Heart left ventricle (tissue), 16 donors: ENCODE measurements around the gene CSNK1A1. TPM values are rescaled to one million over a fixed set of nuclear protein-coding genes. Genes with fewer than 3 reads are reported as not detected.

ENCODE experiments used
- ATAC-seq, 4 donors: fragments of 200-7000 bp; cut with Tn5 transposase; one replicate each; pipeline ENCODE4 v1.9.1; 2020 to 2022; ENCODE audit warnings: moderate library complexity in 4 of 4, mild to moderate bottlenecking in 3 of 4, moderate number of reproducible peaks in 1 of 4
- DNase-seq, 5 donors: peaks; one replicate each; pipeline ENCODE4 v3.0.0-alpha.2; 2020
- H3K27ac ChIP-seq, 12 donors: fragments of 200-600 bp; sonication (generic) in 4 of 12; one replicate each; pipeline versions ENCODE4 v1.5.0 to v1.8.0; 2016 to 2022; ENCODE audit warnings: mild to moderate bottlenecking in 2 of 12
- H3K27me3 ChIP-seq, 9 donors: fragments of 200-600 bp; sonication (generic) in 2 of 9; one replicate each; pipeline versions ENCODE4 v1.5.1 to v1.8.0; 2016 to 2022; ENCODE audit warnings: mild to moderate bottlenecking in 3 of 9
- H3K36me3 ChIP-seq, 9 donors: fragments of 200-600 bp; sonication (generic) in 2 of 9; one replicate each; pipeline versions ENCODE4 v1.5.0 to v1.8.0; 2018 to 2022; ENCODE audit warnings: mild to moderate bottlenecking in 2 of 9
- H3K4me1 ChIP-seq, 12 donors: fragments of 200-600 bp; sonication (generic) in 4 of 12; one replicate each; pipeline versions ENCODE4 v1.5.0 to v1.8.0; 2016 to 2022; ENCODE audit warnings: mild to moderate bottlenecking in 3 of 12
- H3K4me3 ChIP-seq, 12 donors: fragments of 200-600 bp; sonication (generic) in 4 of 12; one replicate each; pipeline versions ENCODE4 v1.5.0 to v1.8.0; 2017 to 2022; ENCODE audit warnings: mild to moderate bottlenecking in 9 of 12, moderate library complexity in 4 of 12
- H3K9me3 ChIP-seq, 12 donors: fragments of 200-600 bp; sonication (generic) in 4 of 12; one replicate each; pipeline versions ENCODE4 v1.5.0 to v1.8.0; 2016 to 2022; ENCODE audit warnings: mild to moderate bottlenecking in 1 of 12
- CTCF ChIP-seq, 12 donors: fragments of 200-600 bp; sonication (generic) in 4 of 12; IDR thresholded peaks; one replicate each; pipeline versions ENCODE4 v1.5.0 to v1.8.0; 2018 to 2022; ENCODE audit warnings: antibody characterized with exemption in 12 of 12, mild to moderate bottlenecking in 5 of 12
- POLR2A ChIP-seq, 2 donors: fragments of 450-650 bp; IDR thresholded peaks; one replicate each; pipeline ENCODE4 v1.6.1; 2017; ENCODE audit warnings: antibody characterized with exemption in 2 of 2, mild to moderate bottlenecking in 2 of 2, moderate library complexity in 2 of 2
- WGBS, 4 donors: extraction: QIAGEN DNeasy Blood & Tissue Kit in 2 of 4; methylation state at CpG; one replicate each; pipeline versions ENCODE4 v1.1.5 to v1.1.7; 2013 to 2018; 5-methylcytosine and 5-hydroxymethylcytosine counted together
- intact Hi-C, 10 donors: fragments of 100-400 bp; cut with DNase I; formaldehyde crosslinking; loops; one replicate each; pipeline versions ENCODE4 v1.11.1 to v1.14.2; 2022
- polyA plus RNA-seq, 2 donors: library from polyadenylated mRNA; stranded (reverse); fragments of 200-250 nt; gene quantifications; one replicate each; pipeline ENCODE4 v1.2.3, GENCODE V29; 2013
- total RNA-seq, 9 donors: library from RNA; depleted of rRNA in 2 of 9; stranded (reverse); fragments of >200 nt in 2 of 9; fragmentation: NEBNext Ultra II Directional in 3 of 9; extraction: Animal tissue kit (Norgen Biotek cat#: 25700) in 3 of 9; gene quantifications; one replicate each; pipeline versions ENCODE4 v1.1.0 to v1.2.4, GENCODE V29; 2016 to 2023
- donor health status: ischemic (EF 13 %, LVEDD 7.1; RV severe dilation, severe dysfunction).
- donor health status: healthy with polysubstance abuse.
- donor health status: DM: no; HTN: yes; CAD: no.
- donor health status: DM: no; HTN: no; CAD: no.
- donor health status: ischemic (EF 25% LVEDD 6.9; RV normal size, moderate dysfunction).
- donor health status: ischemic (EF 25% LVEDD 5.7; RV mildly dilated, moderate dysfunction).
- donor health status: healthy.
- donor health status: DM: yes; HTN: yes; CAD: no.
- donor health status: ischemic (EF 35%, LVEDD 5.7; RV mildly dilated, moderate dysfunction).
- donor health status: nonischemic (EF 11% LVEDD 7.7; RV severe dilation, severe dysfunction).
- donor health status: DM: yes; HTN: yes; CAD: no.
- donor health status: PGD.
- donor health status: ischemic (EF 29% LVEDD 5.4; RV normal size, mild dysfunction).
- donor health status: nonischemic (EF 23%, LVEDD 6.1; RV moderate dilation, normal function).

CSNK1A1 gene
- total and polyA plus RNA-seq, 11 donors, result 42.5 to 242 (median 209) TPM

DNA sequence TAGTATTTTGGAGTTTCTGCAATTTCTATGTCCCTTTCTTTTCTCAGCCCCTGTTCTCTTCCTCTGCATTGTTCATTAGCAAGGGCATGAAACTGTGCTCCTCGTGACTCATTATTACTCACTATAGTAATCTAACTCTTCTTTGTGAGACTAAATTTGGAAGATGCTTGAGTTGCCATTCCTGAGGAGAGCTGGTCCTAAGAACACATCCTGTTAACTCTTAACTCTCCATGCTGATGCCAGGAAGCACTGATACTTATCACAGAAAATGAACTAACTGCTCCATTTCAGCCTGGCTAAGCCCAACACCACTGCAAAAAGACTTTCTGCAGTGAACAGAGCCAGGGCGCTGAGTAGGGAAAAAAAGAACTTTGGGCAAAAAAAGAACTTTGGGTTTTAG lies 10.6 kb upstream of the CSNK1A1 start:
- H3K4me3 ChIP-seq, result peak overlapping the region in 7 of 12 donors; percentile 1 to 25 (median 16)
- H3K9me3 ChIP-seq, result no peaks in the 10 kb centered on the region
- peak in 1 of 5 donors; percentile 40 for DNase-seq
- peaks cover 0 to 47% (median 32%) of the 10 kb centered on the region in 12 donors for H3K4me1 ChIP-seq
- peak; percentile 87 to 94 (median 94) for ATAC-seq
- intact Hi-C loops, result loop anchor here in 9 of 10 donors (2.0 to 10.0 kb wide), 10 partner anchors 113 to 827 kb away; partner anchors contain the start of gene AFAP1L1 (in 2 of the 9)
- no peaks in the 10 kb centered on the region for H3K27me3 ChIP-seq
- no peaks in the 10 kb centered on the region for H3K36me3 ChIP-seq
- H3K27ac ChIP-seq, result peak overlapping the region; percentile 57 to 90 (median 84)
- TF ChIP-seq CTCF (IDR thresholded peaks at IDR 0.05), result no peak
- TF ChIP-seq POLR2A (IDR thresholded peaks at IDR 0.05), result no peak
- 34 to 38% (median 36%) methylated on average over 2 of the region's 2 CpGs for WGBS, 4 donors

GRCh38 chr5:149559706-149560105 lies 8.5 kb upstream of the CSNK1A1 start:
- H3K9me3 ChIP-seq, result no peaks in the 10 kb centered on the region
- H3K4me3 ChIP-seq, result no peak overlapping the region
- no peaks in the 10 kb centered on the region for H3K27me3 ChIP-seq
- WGBS, 4 donors, result 79 to 91% (median 84%) methylated on average over 2 of the region's 2 CpGs
- H3K36me3 ChIP-seq, result no peaks in the 10 kb centered on the region
- H3K4me1 ChIP-seq, result peaks cover 0 to 47% (median 31%) of the 10 kb centered on the region in 12 donors
- DNase-seq, result no peak
- ATAC-seq, result no peak
- no peak for TF ChIP-seq POLR2A (IDR thresholded peaks at IDR 0.05)
- no peak for TF ChIP-seq CTCF (IDR thresholded peaks at IDR 0.05)
- no peak overlapping the region for H3K27ac ChIP-seq
- intact Hi-C loops, result loop anchor here in 9 of 10 donors (2.0 to 10.0 kb wide), 8 partner anchors 111 to 825 kb away; partner anchors contain the start of gene AFAP1L1 (in 2 of the 9)

DNA sequence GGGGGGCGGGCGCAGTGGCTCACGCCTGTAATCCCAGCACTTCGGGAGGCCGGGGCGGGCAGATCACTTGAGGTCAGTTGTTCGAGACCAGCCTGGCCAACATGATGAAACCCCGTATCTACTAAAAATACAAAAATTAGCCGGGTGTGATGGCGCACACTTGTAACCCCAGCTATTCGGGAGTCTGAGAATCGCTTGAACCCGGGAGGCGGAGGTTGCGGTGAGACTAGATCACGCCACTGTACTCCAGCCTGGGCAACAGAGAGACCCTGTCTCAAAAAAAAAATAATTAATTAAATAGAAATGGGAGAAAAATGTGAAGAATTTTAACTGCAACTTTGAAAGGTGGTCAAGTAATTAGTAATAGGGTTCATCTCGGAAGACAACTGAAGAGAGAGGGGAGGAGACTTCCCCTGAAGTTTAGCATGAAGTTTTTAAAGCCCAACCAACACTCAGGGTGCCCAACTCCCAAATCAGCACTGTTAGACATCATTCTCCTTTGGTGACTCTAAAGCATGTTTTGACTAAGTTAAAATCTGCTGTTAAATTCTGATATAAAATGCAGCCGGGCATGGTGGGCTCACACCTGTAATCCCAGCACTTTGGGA lies 1.4 kb upstream of the CSNK1A1 start:
- no peak for ATAC-seq
- peak overlapping the region in 1 of 12 donors; percentile 93 for H3K4me3 ChIP-seq
- H3K36me3 ChIP-seq, result peaks cover 0 to 22% (median 11%) of the 10 kb centered on the region in 9 donors
- no peaks in the 10 kb centered on the region for H3K9me3 ChIP-seq
- peaks cover 4 to 31% (median 19%) of the 10 kb centered on the region in 12 donors for H3K4me1 ChIP-seq
- no peaks in the 10 kb centered on the region for H3K27me3 ChIP-seq
- DNase-seq, result no peak
- H3K27ac ChIP-seq, result peak overlapping the region in 8 of 12 donors; percentile 93 to 100 (median 98)
- intact Hi-C loops, result loop anchor here in 4 of 10 donors (5.0 kb wide), 4 partner anchors 35 to 115 kb away; no protein-coding TSS in a partner anchor
- TF ChIP-seq CTCF (IDR thresholded peaks at IDR 0.05) (no peak), POLR2A (IDR thresholded peaks at IDR 0.05) (no peak)
- WGBS, 4 donors, result 90 to 92% (median 91%) methylated on average over 18 of the region's 18 CpGs

GRCh38 chr5:149552038-149552494 lies 827 bp upstream of the CSNK1A1 start:
- TF ChIP-seq CTCF (IDR thresholded peaks at IDR 0.05) (peak in 1 of 12 donors; percentile 12), POLR2A (IDR thresholded peaks at IDR 0.05) (no peak)
- intact Hi-C loops, result loop anchor here in 4 of 10 donors (5.0 kb wide), 4 partner anchors 35 to 115 kb away; no protein-coding TSS in a partner anchor
- H3K9me3 ChIP-seq, result no peaks in the 10 kb centered on the region
- DNase-seq (no peak), ATAC-seq (no peak)
- peak overlapping the region; percentile 58 to 95 (median 90) for H3K4me3 ChIP-seq
- peaks cover 4 to 37% (median 25%) of the 10 kb centered on the region in 12 donors for H3K4me1 ChIP-seq
- 27 to 30% (median 30%) methylated on average over 6 of the region's 6 CpGs for WGBS, 4 donors
- H3K36me3 ChIP-seq, result peaks cover 0 to 28% (median 17%) of the 10 kb centered on the region in 9 donors
- no peaks in the 10 kb centered on the region for H3K27me3 ChIP-seq
- peak overlapping the region; percentile 93 to 100 (median 98) for H3K27ac ChIP-seq
